Ovary (tissue), 3 donors: ENCODE measurements around the gene ETV6.

ENCODE experiments used
- EP300 ChIP-seq: sonication (generic); formaldehyde crosslinking; IDR thresholded peaks from one replicate; pipeline ENCODE4 v1.6.1; 2017; ENCODE audit warnings: antibody characterized with exemption
- POLR2A ChIP-seq: fragments of 450-650 bp; IDR thresholded peaks from one replicate; pipeline ENCODE4 v1.6.1; 2017; ENCODE audit warnings: antibody characterized with exemption, mild to moderate bottlenecking, moderate library complexity
- TF ChIP-seq, protein P1 (sequence below), 3 donors: fragments of 450-650 bp in 2 of 3; fragments of 200-600 bp in 1 of 3; IDR thresholded peaks; one replicate each; pipeline versions ENCODE4 v1.5.1 to v1.8.0; 2016 to 2022; ENCODE audit warnings: antibody characterized with exemption in 3 of 3, mild to moderate bottlenecking in 1 of 3
- donor health status: DM: no; HTN: no; CAD: no.

DNA sequence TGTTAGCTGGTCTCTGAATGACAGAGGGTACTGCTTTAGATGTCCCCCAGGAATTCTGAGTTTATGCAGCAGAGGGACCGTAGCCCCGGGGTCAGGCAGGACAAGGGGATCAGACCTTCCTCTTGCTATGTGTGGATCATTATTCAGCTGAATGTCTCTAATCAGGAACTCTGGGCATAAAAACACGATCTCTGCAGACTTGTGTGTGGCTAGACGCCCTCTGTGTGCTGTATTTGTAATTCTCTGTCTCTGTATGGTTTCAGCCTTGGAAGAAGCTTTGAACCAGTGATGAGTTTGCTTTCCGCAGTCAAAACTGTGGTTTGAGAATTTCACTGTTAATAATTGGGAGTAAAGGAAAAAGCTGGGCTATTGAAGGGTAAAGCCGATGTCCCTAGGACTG is 125.3 kb downstream of the ETV6 start:
- TF ChIP-seq POLR2A (no peak), EP300 (no peak)
- TF ChIP-seq, protein P1, sequence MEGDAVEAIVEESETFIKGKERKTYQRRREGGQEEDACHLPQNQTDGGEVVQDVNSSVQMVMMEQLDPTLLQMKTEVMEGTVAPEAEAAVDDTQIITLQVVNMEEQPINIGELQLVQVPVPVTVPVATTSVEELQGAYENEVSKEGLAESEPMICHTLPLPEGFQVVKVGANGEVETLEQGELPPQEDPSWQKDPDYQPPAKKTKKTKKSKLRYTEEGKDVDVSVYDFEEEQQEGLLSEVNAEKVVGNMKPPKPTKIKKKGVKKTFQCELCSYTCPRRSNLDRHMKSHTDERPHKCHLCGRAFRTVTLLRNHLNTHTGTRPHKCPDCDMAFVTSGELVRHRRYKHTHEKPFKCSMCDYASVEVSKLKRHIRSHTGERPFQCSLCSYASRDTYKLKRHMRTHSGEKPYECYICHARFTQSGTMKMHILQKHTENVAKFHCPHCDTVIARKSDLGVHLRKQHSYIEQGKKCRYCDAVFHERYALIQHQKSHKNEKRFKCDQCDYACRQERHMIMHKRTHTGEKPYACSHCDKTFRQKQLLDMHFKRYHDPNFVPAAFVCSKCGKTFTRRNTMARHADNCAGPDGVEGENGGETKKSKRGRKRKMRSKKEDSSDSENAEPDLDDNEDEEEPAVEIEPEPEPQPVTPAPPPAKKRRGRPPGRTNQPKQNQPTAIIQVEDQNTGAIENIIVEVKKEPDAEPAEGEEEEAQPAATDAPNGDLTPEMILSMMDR (IDR thresholded peaks at IDR 0.05): no peak
